Hematopoietic multipotent progenitor cell treated with erythropoietin and hydrocortisone succinate and interleukin-3 and kit ligand, for 17 days (in vitro differentiated cells): ENCODE results near the gene TFCP2L1.
"Not testable (repeated sequence)": the region's sequence is repeated elsewhere in the genome, so short reads cannot be mapped to it uniquely, and the experiment has no call there.

Source experiments
- DNase-seq: peaks from one replicate; pipeline ENCODE4 v3.0.0-alpha.2; 2015; ENCODE audit warnings: low spot score

Gene TFCP2L1

DNA sequence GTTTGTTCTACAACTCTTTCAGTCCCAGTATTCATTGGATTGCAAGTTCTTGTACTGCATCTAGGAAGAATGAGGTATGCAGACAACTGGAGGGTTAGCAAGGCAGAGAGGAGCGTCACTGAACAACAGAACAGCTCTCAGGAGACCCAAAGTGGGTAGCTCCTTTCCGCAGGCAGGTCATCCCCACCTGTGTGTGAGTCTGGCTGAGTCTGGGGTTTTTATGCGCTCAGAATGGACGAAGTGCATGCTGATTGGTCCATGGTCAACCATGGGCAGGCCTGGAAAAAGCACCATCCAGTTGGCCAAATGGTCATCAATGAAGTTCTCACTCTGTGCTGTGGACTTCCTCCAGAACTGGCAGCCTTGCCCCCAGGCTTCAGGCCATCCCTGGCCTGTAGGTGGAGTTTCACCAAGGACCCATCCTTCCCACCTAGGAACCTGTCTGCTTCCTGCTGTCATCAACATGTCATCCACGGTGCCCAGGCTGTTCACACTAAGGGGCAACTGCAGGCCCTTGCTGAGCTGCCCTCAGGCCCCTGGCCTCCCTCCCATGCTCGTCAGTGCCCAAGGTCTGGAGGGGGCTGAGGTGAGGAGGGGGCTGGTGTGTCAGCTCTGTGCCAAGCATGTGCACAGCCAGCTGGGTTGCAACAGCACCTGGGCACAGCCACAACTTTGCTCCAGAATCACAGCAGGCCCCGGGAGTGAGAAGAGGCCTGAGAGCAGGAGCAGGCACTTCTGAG, 11.1 kb upstream of the TFCP2L1 start:
- no peak for DNase-seq

DNA sequence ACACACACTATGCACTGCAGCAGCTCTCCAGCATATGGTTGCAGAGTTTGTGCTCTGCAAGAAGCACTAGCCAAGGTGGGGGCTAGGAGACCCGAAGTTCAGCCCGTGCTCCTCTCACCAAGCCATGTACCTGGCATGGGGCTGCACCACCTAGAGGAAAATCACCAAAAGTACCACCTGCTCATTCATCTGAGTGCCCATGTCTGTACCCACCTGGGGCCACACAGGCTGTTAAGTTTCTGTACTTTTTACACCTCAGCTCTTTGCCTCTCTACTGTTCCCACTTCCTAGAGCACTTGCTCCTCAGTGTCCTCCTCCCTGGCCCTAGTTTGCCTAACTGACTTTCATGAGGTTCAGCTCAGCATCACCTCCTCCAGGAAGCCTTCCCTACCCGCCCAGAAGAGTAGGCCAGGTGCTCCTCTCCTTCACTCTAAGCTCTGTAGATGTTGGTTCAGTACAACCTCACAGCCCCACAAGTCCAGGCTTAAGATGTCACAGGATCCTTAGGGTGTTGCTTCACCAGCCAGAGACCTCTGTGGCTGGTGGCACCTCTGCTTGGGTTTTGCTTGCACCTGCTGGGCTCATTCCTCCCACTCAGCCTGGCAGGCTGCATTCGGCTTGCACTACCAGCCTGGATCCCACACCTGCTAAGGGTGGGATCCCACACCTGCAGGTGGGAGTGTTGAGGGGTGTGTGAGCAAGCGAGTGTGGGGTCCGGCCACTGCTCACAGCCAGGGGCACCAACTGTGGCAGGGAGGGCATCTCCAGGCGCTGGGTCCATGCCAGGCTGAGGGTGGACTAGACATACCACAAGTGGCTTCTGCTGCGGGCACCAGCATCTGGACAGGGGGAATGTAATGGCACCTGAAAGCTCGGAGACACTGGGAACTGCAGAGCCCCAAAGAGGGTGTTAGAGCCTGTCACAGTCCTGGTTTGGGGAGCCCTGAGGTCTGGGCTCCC, 10.2 kb upstream of the TFCP2L1 start:
- DNase-seq = no peak

DNA sequence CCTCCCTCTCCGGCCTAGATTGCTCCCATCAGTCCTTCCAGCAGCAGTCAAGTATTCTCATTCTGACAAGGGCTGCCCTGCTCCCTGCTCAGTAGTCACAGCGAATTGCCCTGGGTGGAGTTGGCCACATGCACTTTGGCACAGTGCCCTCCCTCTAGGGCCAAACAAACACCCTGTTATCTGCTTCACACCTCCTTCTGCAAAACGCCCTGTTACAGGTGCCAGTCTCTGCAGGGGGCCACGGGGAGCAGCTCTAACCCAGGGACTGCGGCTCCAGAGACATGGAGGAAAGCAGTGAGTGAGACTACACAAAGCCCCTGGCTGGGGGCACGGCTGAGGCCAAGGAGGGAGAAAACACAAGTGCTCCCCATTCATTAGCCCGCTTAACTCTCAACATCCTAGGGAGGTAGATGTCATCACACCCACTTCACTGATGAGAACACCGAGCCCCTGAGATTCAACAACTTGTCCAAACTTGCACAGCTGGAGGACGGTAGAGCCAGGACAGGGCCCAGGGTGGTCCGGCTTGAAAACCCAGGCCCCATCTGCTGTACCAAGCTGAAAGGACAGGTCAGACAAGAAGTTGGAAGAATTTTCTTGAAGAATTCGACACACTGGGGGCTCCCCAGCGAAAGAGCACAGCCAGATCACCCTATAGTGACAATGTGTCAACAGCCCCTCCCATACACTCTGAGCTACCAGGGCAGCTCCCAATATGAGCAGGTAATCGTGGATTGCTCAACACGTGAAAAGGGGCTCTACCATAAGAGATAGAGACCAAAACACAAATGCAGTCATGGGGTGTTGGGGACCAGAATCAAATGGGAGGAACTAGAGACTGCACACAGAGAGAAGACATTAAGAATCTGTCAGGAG, 8.7 kb upstream of the TFCP2L1 start:
- DNase-seq = no peak

- DNase-seq = no peak
Measured at GRCh38 chr2:121291251-121291580, 6.2 kb upstream of the TFCP2L1 start.

- no peak for DNase-seq
Measured at GRCh38 chr2:121289271-121289670, 4.3 kb upstream of the TFCP2L1 start.

- no peak for DNase-seq
Measured at GRCh38 chr2:121288454-121289231, 3.6 kb upstream of the TFCP2L1 start.

DNA sequence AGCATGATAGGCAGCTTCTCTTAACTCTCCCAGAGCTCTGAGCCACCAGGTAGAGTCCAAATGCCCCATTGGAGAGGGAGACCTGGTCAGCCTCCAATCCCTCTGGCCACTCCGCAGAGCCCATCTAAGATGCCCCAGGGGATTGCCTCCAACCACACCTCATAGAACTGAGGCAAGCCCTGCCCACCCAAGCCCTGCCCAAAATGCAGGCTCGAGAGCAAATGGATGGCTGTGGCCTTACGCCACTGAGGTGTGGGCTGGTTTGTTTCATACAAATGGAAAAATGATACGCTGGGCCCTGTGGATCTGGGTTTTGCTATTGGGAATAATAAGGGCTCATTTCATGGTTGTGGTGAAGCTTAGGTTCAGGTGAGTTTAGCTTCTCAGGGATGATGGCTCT, 3.0 kb upstream of the TFCP2L1 start:
- DNase-seq = no peak

- DNase-seq = no peak
Measured at GRCh38 chr2:121287146-121287798, 2.3 kb upstream of the TFCP2L1 start.

DNA sequence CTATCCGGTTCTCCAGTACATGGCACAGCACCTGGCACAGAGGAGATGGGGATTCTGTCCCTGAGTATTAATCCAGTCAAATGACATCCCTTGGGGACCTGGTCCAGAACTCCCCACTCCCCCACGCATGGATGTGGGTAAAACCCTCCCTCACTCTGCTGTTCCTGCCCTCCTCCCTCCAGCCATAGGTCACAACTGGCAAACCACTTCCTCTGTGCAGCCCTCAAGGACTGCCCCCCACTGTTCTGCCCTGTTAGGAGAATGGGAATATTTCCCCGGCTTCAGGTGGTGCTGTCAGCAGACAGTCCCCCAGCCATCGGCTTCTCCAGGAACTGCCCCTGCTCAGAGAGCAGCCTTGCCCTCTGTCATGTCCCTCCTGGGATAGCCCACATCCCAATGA, 1.5 kb upstream of the TFCP2L1 start:
- no peak for DNase-seq

DNA sequence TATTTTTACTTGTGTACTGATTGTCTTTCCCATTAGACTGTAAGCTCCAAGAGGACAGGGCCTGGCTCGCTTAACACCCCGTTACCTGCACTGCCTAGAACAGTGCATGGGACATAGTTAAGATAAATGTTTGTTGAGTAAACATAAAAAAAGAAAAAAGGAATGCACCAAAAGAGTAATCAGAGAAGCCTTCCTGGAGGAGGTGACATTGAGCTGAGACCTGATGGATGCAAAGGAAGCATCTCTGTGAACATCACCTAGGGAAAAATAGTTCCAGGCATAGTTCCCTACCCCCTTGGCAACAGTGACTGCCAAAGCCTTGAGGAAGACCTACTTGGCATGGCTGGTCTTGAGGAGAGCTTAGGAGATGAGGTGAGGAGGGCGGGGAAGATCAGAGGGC, 924 bp upstream of the TFCP2L1 start:
- no peak for DNase-seq

DNA sequence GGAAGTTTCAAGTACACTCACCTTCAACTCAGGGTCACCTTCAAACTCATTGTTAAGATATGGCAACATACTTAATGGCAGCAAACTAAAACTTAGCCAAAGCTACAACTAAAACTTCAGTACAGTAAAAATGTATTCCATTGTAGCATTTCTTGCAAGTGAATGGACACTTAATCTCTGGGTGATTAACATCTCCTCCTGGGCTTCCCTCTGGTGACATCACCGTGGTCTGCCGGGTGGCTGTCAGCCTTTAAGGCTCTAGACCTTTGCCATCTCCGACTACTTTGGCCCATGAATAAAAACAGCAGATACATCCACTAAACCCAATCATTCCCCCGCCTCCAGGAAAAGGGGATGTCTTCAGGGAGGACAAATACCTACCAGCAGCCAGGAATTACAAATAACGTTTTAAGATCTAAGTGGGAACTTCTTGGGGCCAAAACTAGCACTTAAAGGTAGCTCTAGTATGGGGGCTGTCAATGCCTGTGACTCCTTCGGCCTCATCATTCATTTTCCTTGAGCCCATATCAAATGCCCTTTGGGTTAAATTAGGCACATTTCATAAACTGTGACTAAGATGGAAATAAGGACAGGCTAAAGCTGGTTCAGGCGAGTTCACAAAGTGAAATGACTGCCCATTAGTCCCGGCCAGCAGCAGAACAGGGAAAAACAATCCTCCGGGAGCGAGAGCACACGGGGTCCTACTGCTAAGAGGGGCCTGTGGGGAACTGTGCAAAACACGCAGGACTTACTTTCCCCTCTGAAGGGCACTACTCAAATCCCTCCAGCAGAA, 1.1 kb downstream of the TFCP2L1 start:
- no peak for DNase-seq

DNA sequence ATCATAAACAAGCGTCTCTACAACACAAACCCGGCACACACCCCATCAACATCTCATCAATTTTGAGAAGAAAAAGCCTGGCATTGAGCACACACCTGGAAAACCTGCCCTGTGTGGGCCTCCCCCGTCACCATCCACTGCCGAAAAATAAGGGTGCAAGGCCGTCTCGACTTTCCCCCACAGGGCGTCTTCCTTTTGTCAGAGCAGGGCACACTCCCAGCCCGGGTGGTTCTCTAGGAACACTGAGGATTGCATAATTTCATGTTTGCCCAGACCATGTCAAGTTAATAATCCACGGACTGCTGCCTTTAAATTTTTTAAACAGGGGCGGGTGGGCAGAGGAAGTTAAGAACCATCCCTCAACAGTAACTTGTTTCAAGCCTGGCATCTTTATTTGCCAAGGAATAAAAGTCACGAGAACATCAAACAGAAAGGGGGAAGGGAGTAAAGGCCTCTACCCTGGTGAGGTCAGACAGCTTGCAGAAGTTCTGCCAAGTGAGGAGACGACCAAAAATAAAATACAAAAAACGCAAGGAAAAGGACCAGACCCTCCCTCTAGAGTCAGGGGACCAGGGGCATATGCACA, 2.1 kb downstream of the TFCP2L1 start:
- DNase-seq = no peak

DNA sequence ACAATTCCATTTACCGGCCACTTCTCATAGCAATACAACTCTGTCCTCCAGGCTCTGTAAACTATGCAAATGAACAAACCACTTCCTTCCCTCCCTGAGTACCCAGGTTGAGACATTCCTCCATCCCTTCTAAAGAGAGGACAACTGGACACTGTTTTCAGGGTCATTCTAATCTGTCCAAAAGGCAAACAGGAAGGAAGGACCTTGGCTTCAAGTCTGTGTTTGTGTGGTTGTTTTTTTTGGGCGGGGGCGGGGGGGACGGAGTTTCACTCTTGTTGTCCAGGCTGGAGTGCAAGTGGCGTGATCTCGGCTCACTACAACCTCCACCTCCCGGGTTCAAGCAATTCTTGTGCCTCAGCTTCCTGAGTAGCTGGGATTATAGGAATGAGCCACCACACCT, 3.3 kb downstream of the TFCP2L1 start:
- DNase-seq = no peak

DNA sequence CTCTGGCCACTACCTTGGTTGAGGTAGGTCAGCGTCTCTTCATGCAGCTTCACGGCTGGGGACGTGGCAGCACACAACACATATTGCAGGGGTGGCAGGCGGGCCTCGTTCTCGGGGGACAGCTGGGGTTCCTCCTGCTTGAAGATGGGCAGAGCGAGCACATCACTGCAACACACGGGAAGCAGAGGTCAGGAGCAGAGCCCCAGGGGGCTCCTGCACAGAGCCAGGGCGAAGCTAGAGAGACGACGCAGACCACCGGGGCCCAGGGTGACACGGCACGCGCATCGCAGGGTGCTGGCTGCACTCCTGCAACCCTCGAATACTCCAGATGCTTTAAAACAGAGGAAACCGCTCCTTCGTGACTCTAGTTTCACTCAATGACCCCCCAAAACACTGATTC, 3.9 kb downstream of the TFCP2L1 start:
- DNase-seq = no peak

DNA sequence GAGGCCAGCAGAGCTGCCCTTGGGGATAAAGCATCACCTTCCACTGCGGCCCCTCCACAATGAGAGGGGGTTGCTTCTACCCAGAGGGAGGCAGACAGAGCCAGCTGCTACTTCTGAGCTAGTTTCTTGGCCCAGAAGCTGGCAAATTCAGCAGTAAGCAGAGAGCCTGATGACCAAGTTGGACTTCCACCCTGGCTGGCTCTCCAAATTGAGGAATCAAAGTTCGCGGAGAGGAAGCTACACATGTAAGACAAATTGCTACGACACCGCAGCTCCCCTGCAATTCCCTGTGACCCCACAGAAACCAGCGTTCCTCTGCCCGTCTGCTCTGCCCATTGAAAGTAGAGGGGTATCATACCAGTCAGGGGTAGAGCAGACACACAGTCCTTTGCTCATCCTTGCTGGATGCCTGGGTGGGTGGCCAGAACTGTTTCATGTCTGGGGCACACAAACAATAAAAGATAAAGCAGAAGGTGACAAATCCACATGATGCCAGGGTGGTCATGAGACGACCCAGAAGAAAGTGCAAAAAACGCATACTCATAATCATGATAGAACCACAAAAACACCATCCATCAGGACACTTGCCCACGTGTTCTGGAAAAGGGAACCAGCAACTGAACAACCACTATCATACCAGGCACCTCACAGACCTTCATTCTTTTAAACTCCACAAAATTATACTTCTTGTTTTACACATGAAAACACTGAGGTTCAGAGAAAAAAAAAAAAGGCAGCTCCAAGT, 5.4 kb downstream of the TFCP2L1 start:
- no peak for DNase-seq

- DNase-seq = no peak
Measured at GRCh38 chr2:121276341-121276740, 8.7 kb downstream of the TFCP2L1 start.

- no peak for DNase-seq
Measured at GRCh38 chr2:121273116-121273515, 11.9 kb downstream of the TFCP2L1 start.

DNA sequence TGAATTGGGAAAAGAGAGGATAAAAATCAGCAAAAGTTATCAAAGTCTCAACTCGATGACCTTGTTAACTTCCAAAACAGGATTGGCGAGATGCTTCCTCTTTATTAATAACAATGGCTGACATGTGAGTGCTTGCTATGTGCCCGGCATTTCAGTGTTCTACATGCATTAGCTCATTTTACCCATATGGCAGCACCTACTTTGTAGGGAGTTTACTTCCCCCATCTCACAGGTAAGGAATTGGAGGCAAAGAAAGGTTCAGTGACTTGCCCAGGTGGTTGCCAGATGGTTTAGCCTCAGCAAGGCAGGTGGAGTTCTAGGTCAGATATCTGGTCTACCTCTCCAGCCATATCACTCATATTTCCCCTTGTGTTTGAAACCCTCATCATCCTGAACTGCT, 12.4 kb downstream of the TFCP2L1 start:
- DNase-seq = no peak

GRCh38 chr2:121269436-121269835, 15.6 kb downstream of the TFCP2L1 start:
- not testable (repeated sequence) for DNase-seq
